Prostate gland (tissue), 2 donors: ENCODE measurements around the gene PTPRU.

Experiments
- POLR2A ChIP-seq: fragments of 450-650 bp; IDR thresholded peaks from one replicate; pipeline ENCODE4 v1.6.1; 2016; ENCODE audit warnings: antibody characterized with exemption, mild to moderate bottlenecking
- POLR2AphosphoS5 ChIP-seq: sonication (generic); formaldehyde crosslinking; IDR thresholded peaks from one replicate; pipeline ENCODE4 v1.6.1; 2017; ENCODE audit warnings: antibody characterized with exemption
- TF ChIP-seq, protein P1 (sequence below), 4 experiments: fragments of 200-600 bp in 2 of 4; fragments of 450-650 bp in 2 of 4; sonication (generic) in 2 of 4; IDR thresholded peaks; 1 replicate in 3 of 4; 2 replicates in 1 of 4; pipeline ENCODE4 v1.5.1; 2016 to 2019; ENCODE audit warnings: antibody characterized with exemption in 4 of 4, mild to moderate bottlenecking in 2 of 4, moderate library complexity in 2 of 4

- TF ChIP-seq POLR2AphosphoS5 (no peak), POLR2A (no peak)
- TF ChIP-seq, protein P1, sequence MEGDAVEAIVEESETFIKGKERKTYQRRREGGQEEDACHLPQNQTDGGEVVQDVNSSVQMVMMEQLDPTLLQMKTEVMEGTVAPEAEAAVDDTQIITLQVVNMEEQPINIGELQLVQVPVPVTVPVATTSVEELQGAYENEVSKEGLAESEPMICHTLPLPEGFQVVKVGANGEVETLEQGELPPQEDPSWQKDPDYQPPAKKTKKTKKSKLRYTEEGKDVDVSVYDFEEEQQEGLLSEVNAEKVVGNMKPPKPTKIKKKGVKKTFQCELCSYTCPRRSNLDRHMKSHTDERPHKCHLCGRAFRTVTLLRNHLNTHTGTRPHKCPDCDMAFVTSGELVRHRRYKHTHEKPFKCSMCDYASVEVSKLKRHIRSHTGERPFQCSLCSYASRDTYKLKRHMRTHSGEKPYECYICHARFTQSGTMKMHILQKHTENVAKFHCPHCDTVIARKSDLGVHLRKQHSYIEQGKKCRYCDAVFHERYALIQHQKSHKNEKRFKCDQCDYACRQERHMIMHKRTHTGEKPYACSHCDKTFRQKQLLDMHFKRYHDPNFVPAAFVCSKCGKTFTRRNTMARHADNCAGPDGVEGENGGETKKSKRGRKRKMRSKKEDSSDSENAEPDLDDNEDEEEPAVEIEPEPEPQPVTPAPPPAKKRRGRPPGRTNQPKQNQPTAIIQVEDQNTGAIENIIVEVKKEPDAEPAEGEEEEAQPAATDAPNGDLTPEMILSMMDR (IDR thresholded peaks at IDR 0.05): no peak
These were observed 87.3 kb downstream of the PTPRU start for GRCh38 chr1:29323636-29324035.
